GM23338 (cell line): ENCODE measurements around the gene SCFD2. TPM values are rescaled to one million over a fixed set of nuclear protein-coding genes. Genes with fewer than 3 reads are reported as not detected.

ENCODE experiments used
- ATAC-seq: fragments of 200-7000 bp; cut with Tn5 transposase; 3 replicates; pipeline ENCODE4 v1.9.1; 2020
- DNase-seq: peaks from one replicate; pipeline ENCODE4 v3.0.0-alpha.2; 2015; ENCODE audit warnings: low spot score
- H2AFZ ChIP-seq: fragments of 200-600 bp; sonication (generic); 2 replicates; pipeline ENCODE4 v1.8.0; 2016; ENCODE audit warnings: antibody characterized with exemption, mild to moderate bottlenecking, moderate library complexity
- H3F3A ChIP-seq: fragments of 200-600 bp; sonication (generic); replicated peaks from 2 replicates; pipeline ENCODE4 v1.8.0; 2017; ENCODE audit warnings: antibody characterized with exemption, mixed run types, low read depth
- H3K27ac ChIP-seq: fragments of 200-600 bp; sonication (generic); 2 replicates; pipeline ENCODE4 v1.6.1; 2016; ENCODE audit warnings: low read depth
- H3K27me3 ChIP-seq: fragments of 200-600 bp; sonication (generic); 2 replicates; pipeline ENCODE4 v1.8.0; 2016; ENCODE audit warnings: mild to moderate bottlenecking, mixed run types, moderate library complexity; ENCODE audit not compliant: insufficient read depth
- H3K36me3 ChIP-seq: fragments of 200-600 bp; sonication (generic); 2 replicates; pipeline ENCODE4 v1.8.0; 2016; ENCODE audit warnings: mild to moderate bottlenecking; ENCODE audit not compliant: insufficient read depth
- H3K4me1 ChIP-seq: fragments of 200-600 bp; sonication (generic); 2 replicates; pipeline ENCODE4 v1.8.0; 2016; ENCODE audit warnings: mild to moderate bottlenecking, moderate library complexity; ENCODE audit not compliant: insufficient read depth
- H3K4me2 ChIP-seq: fragments of 200-600 bp; sonication (generic); 2 replicates; pipeline ENCODE4 v1.7.1; 2017; ENCODE audit warnings: mixed run types
- H3K4me3 ChIP-seq: fragments of 200-600 bp; sonication (generic); 2 replicates; pipeline ENCODE4 v1.6.1; 2016; ENCODE audit warnings: mixed run types
- H3K79me2 ChIP-seq: fragments of 200-600 bp; sonication (generic); replicated peaks from 2 replicates; pipeline ENCODE4 v1.8.0; 2017; ENCODE audit warnings: mild to moderate bottlenecking; ENCODE audit not compliant: insufficient read depth
- H3K9me2 ChIP-seq: fragments of 200-600 bp; sonication (generic); 2 replicates; pipeline ENCODE4 v1.8.0; 2017; ENCODE audit not compliant: insufficient read depth
- H4K20me1 ChIP-seq: fragments of 200-600 bp; sonication (generic); replicated peaks from 2 replicates; pipeline ENCODE4 v1.8.0; 2017; ENCODE audit warnings: mild to moderate bottlenecking; ENCODE audit not compliant: insufficient read depth
- H3K27ac Mint-ChIP-seq: 2 replicates; pipeline ENCODE4 v1.8.0; 2020; ENCODE audit warnings: inconsistent platforms, mild to moderate bottlenecking, moderate library complexity, mixed read lengths
- H3K27me3 Mint-ChIP-seq: 3 replicates; pipeline ENCODE4 v1.8.0; 2022; ENCODE audit warnings: low read depth, mild to moderate bottlenecking, moderate library complexity, mixed read lengths, inconsistent platforms; ENCODE audit not compliant: insufficient read depth, poor library complexity
- H3K36me3 Mint-ChIP-seq: 3 replicates; pipeline ENCODE4 v1.8.0; 2021; ENCODE audit warnings: low read depth, mild to moderate bottlenecking, inconsistent platforms, moderate library complexity, mixed read lengths
- H3K4me1 Mint-ChIP-seq: 3 replicates; pipeline ENCODE4 v1.8.0; 2020; ENCODE audit warnings: mild to moderate bottlenecking, inconsistent platforms, mixed read lengths
- H3K4me3 Mint-ChIP-seq: 3 replicates; pipeline ENCODE4 v1.8.0; 2021; ENCODE audit warnings: moderate library complexity, mild to moderate bottlenecking, inconsistent platforms, mixed read lengths
- H3K9me3 Mint-ChIP-seq: 3 replicates; pipeline ENCODE4 v1.8.0; 2020; ENCODE audit warnings: moderate library complexity, mild to moderate bottlenecking, inconsistent platforms, mixed read lengths
- CREB1 ChIP-seq: fragments of 250-450 bp; sonication (Bioruptor Pico); IDR thresholded peaks from 2 replicates; pipeline ENCODE4 v1.5.0; 2020; ENCODE audit warnings: low read depth, mild to moderate bottlenecking, moderate library complexity
- CTCF ChIP-seq, 2 experiments: fragments of 200-600 bp in 1 of 2; sonication (generic) in 1 of 2; conservative IDR thresholded peaks; 2 replicates each; pipeline versions ENCODE4 v1.5.1 to v1.6.1; 2016 to 2017; ENCODE audit warnings: antibody characterized with exemption in 2 of 2, low read depth in 2 of 2, mild to moderate bottlenecking in 2 of 2, moderate library complexity in 1 of 2
- EZH2 ChIP-seq: fragments of 200-600 bp; sonication (generic); IDR thresholded peaks from one replicate; pipeline ENCODE4 v1.8.0; 2017; ENCODE audit warnings: antibody characterized with exemption, mild to moderate bottlenecking, low read depth; ENCODE audit not compliant: unreplicated experiment
- NANOG ChIP-seq: IDR thresholded peaks from 2 replicates; pipeline ENCODE4 v1.6.1; 2016; ENCODE audit warnings: antibody characterized with exemption, borderline replicate concordance
- POLR2AphosphoS5 ChIP-seq: IDR thresholded peaks from 2 replicates; pipeline ENCODE4 v1.6.1; 2016; ENCODE audit warnings: antibody characterized with exemption, low read depth
- REST ChIP-seq: IDR thresholded peaks from one replicate; pipeline ENCODE4 v1.6.1; 2018; ENCODE audit warnings: antibody characterized with exemption; ENCODE audit not compliant: unreplicated experiment
- STAT1 ChIP-seq: IDR thresholded peaks from one replicate; pipeline ENCODE4 v1.6.1; 2016; ENCODE audit warnings: antibody characterized with exemption; ENCODE audit not compliant: unreplicated experiment
- ZNF331 ChIP-seq: fragments of 250-450 bp; sonication (Bioruptor Pico); IDR thresholded peaks from 2 replicates; pipeline ENCODE4 v1.5.0; 2020; ENCODE audit warnings: low read depth, mild to moderate bottlenecking, moderate library complexity
- polyA plus RNA-seq: library from polyadenylated mRNA; unstranded; fragments of >200 nt; fragmentation: Nextera tagmentation; extraction: Ambion mirVana; gene quantifications from 2 replicates; pipeline ENCODE4 v1.2.1, GENCODE V29; 2016
- total RNA-seq: library from RNA; depleted of rRNA; stranded (reverse); fragments of >200 nt; shearing (Covaris generic); gene quantifications from 2 replicates; pipeline ENCODE4 v1.2.3, GENCODE V29; 2014
- TF ChIP-seq, protein P1 (sequence below): fragments of 250-450 bp; sonication (Bioruptor Pico); IDR thresholded peaks from 2 replicates; pipeline ENCODE4 v1.5.0; 2020; ENCODE audit warnings: mild to moderate bottlenecking, moderate library complexity
- TF ChIP-seq, protein P2 (sequence below): IDR thresholded peaks from 2 replicates; pipeline ENCODE4 v1.6.1; 2016; ENCODE audit warnings: antibody characterized with exemption

Gene SCFD2
- total and polyA plus RNA-seq, 2 experiments from 2014 or later, result 5.7 to 17.5 TPM

DNA sequence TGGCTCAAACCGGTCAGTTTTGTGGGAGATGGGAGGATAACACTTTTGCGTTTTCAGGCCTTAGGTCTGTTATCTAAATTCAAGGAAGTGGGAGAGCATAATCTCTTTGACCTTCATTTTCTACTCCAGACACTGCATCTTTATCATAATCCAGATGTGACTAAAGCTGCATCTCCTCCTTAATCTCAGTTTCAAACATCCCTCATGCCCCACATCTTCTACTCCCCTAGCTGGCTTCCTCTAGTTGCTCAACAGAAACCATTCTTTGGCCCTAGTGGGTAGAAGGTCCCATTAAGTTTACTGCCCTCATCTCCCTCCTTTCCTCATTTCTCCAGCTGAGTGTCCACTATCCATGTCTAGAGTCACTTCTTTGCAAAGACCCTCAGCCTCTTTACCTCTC, 522.5 kb downstream of the SCFD2 start:
- H3K27me3 ChIP-seq, result no peaks in the 10 kb centered on the region
- ATAC-seq (no peak), DNase-seq (no peak)
- H3K79me2 ChIP-seq, result no peaks in the 10 kb centered on the region
- no peaks in the 10 kb centered on the region for H3K36me3 ChIP-seq
- H3F3A ChIP-seq, result no peaks in the 10 kb centered on the region; the same call in 1 of the 2 replicates
- Mint-ChIP-seq H3K4me1 (peaks cover 49% of the 10 kb centered on the region), H3K4me3 (no peak overlapping the region), H3K27me3 (peaks cover 11% of the 10 kb centered on the region), H3K36me3 (no peaks in the 10 kb centered on the region), H3K9me3 (no peaks in the 10 kb centered on the region; the same call in 2 of the 3 replicates), H3K27ac (no peak overlapping the region)
- H3K9me2 ChIP-seq, result peaks cover 6% of the 10 kb centered on the region
- TF ChIP-seq EZH2, result no peak
- TF ChIP-seq ZNF331 (CRISPR knock-in tag), result no peak
- no peak for TF ChIP-seq CTCF (conservative IDR thresholded peaks at IDR 0.05; ENCODE audit: low read depth in 2 of 2)
- no peak for TF ChIP-seq POLR2AphosphoS5
- TF ChIP-seq, protein P1, sequence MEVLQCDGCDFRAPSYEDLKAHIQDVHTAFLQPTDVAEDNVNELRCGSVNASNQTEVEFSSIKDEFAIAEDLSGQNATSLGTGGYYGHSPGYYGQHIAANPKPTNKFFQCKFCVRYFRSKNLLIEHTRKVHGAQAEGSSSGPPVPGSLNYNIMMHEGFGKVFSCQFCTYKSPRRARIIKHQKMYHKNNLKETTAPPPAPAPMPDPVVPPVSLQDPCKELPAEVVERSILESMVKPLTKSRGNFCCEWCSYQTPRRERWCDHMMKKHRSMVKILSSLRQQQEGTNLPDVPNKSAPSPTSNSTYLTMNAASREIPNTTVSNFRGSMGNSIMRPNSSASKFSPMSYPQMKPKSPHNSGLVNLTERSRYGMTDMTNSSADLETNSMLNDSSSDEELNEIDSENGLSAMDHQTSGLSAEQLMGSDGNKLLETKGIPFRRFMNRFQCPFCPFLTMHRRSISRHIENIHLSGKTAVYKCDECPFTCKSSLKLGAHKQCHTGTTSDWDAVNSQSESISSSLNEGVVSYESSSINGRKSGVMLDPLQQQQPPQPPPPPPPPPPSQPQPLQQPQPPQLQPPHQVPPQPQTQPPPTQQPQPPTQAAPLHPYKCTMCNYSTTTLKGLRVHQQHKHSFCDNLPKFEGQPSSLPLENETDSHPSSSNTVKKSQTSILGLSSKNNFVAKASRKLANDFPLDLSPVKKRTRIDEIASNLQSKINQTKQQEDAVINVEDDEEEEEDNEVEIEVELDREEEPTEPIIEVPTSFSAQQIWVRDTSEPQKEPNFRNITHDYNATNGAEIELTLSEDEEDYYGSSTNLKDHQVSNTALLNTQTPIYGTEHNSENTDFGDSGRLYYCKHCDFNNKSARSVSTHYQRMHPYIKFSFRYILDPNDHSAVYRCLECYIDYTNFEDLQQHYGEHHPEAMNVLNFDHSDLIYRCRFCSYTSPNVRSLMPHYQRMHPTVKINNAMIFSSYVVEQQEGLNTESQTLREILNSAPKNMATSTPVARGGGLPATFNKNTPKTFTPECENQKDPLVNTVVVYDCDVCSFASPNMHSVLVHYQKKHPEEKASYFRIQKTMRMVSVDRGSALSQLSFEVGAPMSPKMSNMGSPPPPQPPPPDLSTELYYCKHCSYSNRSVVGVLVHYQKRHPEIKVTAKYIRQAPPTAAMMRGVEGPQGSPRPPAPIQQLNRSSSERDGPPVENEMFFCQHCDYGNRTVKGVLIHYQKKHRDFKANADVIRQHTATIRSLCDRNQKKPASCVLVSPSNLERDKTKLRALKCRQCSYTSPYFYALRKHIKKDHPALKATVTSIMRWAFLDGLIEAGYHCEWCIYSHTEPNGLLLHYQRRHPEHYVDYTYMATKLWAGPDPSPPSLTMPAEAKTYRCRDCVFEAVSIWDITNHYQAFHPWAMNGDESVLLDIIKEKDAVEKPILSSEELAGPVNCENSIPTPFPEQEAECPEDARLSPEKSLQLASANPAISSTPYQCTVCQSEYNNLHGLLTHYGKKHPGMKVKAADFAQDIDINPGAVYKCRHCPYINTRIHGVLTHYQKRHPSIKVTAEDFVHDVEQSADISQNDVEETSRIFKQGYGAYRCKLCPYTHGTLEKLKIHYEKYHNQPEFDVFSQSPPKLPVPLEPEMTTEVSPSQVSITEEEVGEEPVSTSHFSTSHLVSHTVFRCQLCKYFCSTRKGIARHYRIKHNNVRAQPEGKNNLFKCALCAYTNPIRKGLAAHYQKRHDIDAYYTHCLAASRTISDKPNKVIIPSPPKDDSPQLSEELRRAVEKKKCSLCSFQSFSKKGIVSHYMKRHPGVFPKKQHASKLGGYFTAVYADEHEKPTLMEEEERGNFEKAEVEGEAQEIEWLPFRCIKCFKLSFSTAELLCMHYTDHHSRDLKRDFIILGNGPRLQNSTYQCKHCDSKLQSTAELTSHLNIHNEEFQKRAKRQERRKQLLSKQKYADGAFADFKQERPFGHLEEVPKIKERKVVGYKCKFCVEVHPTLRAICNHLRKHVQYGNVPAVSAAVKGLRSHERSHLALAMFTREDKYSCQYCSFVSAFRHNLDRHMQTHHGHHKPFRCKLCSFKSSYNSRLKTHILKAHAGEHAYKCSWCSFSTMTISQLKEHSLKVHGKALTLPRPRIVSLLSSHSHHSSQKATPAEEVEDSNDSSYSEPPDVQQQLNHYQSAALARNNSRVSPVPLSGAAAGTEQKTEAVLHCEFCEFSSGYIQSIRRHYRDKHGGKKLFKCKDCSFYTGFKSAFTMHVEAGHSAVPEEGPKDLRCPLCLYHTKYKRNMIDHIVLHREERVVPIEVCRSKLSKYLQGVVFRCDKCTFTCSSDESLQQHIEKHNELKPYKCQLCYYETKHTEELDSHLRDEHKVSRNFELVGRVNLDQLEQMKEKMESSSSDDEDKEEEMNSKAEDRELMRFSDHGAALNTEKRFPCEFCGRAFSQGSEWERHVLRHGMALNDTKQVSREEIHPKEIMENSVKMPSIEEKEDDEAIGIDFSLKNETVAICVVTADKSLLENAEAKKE (CRISPR knock-in tag), result no peak
- no peak for TF ChIP-seq CREB1 (CRISPR knock-in tag)
- no peak for TF ChIP-seq REST
- TF ChIP-seq NANOG, result no peak
- TF ChIP-seq STAT1, result no peak
- TF ChIP-seq, protein P2, sequence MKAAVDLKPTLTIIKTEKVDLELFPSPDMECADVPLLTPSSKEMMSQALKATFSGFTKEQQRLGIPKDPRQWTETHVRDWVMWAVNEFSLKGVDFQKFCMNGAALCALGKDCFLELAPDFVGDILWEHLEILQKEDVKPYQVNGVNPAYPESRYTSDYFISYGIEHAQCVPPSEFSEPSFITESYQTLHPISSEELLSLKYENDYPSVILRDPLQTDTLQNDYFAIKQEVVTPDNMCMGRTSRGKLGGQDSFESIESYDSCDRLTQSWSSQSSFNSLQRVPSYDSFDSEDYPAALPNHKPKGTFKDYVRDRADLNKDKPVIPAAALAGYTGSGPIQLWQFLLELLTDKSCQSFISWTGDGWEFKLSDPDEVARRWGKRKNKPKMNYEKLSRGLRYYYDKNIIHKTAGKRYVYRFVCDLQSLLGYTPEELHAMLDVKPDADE, result no peak
- H3K4me2 ChIP-seq, result no peak overlapping the region
- no peaks in the 10 kb centered on the region for H4K20me1 ChIP-seq
- H3K4me3 ChIP-seq, result no peak overlapping the region
- peaks cover 29% of the 10 kb centered on the region for H3K4me1 ChIP-seq
- peak overlapping the region; percentile 85; the same call in 1 of the 2 replicates for H2AFZ ChIP-seq
- no peak overlapping the region for H3K27ac ChIP-seq
